ENCODE data around the gene CLIC5.

DNA sequence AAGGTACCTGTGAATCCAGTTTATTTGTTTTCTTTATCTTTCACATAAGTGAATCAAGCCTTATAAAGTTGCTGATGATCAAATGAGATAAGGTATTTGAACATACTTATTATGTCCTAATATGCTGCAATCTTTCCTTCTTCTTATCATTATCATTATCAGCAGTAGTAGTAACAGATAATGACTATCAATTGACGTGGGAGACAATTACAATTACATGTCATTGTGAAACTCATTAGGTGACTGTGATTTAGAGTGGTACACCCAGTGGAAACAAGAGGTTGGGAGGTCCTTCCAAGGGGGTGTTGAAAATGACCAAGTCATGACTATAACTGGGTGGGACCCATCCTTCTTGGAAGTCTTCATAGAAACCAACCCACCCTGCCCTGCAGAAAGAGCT lies 2.8 kb downstream of the CLIC5 start:
- TF ChIP-seq, protein P1, sequence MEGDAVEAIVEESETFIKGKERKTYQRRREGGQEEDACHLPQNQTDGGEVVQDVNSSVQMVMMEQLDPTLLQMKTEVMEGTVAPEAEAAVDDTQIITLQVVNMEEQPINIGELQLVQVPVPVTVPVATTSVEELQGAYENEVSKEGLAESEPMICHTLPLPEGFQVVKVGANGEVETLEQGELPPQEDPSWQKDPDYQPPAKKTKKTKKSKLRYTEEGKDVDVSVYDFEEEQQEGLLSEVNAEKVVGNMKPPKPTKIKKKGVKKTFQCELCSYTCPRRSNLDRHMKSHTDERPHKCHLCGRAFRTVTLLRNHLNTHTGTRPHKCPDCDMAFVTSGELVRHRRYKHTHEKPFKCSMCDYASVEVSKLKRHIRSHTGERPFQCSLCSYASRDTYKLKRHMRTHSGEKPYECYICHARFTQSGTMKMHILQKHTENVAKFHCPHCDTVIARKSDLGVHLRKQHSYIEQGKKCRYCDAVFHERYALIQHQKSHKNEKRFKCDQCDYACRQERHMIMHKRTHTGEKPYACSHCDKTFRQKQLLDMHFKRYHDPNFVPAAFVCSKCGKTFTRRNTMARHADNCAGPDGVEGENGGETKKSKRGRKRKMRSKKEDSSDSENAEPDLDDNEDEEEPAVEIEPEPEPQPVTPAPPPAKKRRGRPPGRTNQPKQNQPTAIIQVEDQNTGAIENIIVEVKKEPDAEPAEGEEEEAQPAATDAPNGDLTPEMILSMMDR (IDR thresholded peaks at IDR 0.05) = no peak
- TF ChIP-seq POLR2A (IDR thresholded peaks at IDR 0.05) = no peak
